ENCODE data around the gene DIP2B.
"Not testable (repeated sequence)": the region's sequence is repeated elsewhere in the genome, so short reads cannot be mapped to it uniquely, and the experiment has no call there.

DIP2B gene

DNA sequence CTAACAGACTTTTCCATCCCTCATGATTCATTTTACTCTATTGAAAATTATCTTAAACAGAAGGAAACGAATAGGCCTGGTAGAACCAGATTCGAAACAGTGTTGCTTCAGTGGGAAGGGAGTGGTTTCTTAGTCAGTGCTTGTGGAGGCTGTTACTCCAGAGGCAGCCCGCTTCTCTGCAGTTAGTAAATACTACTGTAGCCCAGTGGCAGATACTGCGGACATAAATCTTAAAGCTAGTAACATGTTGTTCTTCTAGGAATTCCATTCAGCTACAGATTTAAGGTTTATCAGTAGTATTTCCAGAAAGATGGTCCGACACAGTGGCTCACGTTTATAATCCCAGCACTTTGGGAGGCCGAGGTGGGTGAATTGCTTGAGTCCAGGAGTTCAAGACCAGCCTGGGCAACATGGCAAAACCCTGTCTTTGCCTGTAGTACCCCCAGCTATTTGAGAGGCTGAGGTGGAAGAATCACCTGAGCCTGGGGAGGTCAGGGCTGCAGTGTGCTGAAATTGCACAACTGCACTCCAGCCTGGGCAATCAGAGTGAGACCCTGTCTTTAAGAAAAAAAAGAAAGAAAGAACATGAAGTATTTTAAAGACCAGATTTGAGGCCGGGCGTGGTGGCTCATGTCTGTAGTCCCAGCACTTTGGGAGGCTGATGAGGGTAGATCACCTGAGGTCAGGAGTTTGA is 45.9 kb downstream of the DIP2B start:
- no peak for DNase-seq

DNA sequence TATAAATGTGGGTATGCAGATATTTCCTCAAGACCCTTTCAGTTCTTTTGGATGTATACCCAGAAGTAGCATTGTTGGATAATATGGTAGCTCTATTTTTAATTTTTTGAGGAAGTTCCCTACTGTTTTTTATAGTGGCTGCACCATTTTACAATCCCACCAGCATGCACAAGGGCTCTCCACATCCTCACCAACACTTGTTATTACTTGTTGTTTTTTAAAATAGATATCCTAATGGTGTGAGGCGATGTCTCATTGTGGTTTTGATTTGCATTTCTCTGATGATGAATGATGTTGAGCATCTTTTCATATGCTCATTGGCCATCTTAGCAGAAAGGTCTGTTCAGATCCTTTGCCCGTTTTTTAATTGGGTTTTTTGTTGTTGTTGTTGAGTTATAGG is 47.1 kb downstream of the DIP2B start:
- DNase-seq = no peak

DNA sequence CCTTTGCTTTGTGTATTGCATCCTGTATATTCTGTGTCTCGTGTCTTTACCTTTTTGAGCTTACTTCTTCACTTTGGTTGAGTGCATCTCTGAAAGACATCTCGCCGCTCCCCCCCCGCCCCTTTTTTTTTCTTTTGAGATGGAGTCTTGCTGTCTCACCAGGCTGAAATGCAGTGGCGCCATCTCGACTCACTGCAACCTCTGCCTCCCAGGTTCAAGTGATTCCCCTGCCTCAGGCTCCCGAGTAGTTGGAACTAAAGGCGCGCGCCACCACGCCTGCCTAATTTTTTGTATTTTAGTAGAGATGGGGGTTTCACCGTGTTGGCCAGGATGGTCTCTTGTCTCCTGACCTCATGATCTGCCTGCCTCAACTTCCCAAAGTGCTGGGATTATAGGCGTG is 49.9 kb downstream of the DIP2B start:
- no peak for DNase-seq

DNA sequence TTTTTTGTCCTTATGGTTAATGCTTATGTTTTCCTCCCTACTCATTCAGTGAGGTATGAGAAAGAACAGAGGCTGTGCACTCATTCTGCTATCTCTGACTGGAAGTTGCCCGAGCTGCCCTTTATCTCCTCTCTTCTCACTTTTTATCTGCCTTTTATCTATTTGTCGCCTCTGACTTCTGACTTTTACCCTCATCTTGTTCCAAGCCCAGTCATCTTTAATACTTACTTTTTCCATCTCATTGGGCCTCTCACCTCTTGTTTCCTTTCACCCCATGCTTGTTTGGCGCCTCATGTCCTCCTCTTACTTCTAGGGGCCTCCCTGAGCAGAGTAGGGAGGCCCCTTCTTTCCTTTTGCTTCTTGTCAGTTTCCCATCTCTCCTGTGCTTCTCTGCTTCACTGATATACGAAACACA is 50.7 kb downstream of the DIP2B start:
- DNase-seq = peak; percentile 63

DNA sequence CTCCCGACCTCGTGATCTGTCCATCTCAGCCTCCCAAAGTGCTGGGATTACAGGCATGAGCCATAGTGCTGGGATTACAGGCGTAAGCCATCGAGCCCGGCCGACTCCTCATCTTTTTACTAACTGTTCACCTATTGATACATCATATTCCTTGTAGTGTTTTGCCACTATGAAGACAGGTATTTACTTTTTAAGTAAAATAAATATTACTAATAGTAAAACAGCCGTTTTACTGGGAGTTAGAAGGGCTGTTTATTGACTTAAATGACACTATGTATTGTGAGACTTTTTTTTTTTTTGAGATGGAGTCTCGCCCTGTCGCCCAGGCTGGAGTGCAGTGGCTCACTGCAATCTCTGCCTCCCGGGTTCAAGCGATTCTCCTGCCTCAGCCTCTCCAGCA is 51.5 kb downstream of the DIP2B start:
- no peak for DNase-seq

DNA sequence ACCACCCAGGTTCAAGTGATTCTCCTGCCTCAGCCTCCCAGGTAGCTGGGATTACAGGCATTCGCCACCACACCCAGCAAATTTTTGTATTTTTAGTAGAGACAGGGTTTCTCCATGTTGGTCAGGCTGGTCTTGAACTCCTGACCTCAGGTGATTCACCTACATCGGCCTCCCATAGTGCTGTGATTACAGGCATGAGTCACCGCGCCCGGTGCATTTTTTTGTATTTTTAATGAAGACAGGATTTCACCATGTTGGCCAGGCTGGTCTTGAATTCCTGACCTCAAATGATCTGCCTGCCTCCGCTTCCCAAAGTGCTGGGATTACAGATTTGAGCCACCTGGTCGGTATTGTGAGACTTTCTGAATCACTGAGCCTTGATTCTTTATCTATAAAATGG is 52.0 kb downstream of the DIP2B start:
- DNase-seq = not testable (repeated sequence)

DNA sequence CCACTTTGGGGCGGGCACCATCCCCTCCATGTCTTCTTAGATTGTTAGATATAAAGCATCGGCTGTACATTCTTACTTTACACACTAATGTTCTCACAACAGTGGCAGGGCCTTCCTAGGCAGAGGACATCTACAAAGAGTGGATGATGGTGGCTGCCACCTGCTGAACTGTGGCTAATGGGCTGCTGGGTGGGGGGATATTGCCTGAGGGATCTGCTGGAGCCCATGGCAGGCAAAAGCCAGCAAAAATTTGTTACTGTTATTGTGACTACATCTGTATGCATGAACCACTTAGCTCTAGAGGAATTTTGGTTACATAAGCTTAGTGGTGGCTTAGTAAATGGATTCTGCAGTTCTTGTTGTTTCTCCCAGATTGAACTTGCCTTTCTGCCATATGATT is 52.6 kb downstream of the DIP2B start:
- DNase-seq = no peak

DNA sequence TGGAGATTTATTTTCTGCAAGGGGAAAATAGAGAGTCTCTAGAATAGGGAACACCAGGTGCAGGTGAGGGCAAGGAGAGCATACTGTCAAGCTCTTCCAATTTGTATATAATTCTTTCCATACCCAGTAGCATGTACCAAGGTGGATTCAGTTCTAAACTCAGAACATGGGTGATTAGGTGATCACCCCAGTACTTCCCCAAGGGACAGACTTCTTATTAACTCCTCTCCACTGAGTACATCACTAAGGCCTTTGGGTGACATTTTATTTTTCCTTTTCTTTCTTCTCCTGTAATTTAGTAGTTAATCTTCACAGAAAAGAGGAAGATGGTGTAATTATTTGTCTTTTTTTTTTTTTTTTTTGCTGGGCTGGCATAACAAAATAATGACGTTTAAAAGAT is 54.2 kb downstream of the DIP2B start:
- DNase-seq = no peak

DNA sequence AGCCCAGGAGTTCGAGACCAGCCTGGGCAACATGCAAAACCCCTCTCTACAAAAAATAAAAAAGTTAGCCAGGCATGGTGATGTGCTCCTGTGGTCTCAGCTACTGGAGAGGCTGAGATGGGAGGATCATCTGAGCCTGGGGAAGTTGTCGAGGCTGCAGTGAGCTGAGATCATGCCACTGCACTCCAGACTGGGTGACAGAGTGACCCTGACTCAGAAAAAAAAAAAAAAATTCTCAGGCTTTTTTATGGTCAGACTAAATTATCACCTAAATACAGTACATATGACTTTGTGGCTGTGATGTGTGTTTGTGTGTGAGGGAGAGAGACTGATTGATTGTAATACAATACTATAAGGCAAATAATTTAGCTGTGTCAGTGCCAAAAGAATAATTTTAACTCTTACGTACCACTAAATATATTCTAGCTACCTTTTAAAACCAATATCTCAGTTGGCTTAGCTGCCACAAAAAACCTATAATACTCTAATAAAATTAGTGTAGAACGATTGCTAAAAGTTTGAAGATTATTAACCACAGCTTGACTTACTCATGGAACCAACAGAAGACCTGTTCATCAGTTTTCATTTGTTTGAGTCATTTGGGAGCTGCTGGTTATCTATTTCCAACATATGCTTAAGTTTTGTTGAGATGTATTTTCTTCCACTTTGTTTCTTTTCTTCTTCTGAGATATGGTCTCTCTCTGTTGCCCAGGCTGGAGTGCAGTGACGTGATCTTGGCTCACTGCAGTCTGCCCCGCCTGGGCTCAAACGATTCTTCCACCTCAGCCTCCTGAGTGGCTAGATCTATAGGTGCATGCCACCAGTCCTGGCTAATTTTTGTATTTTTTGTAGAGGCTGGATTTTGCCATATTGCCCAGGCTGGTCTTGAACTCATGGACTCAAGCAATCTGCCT is 58.0 kb downstream of the DIP2B start:
- no peak for DNase-seq

DNA sequence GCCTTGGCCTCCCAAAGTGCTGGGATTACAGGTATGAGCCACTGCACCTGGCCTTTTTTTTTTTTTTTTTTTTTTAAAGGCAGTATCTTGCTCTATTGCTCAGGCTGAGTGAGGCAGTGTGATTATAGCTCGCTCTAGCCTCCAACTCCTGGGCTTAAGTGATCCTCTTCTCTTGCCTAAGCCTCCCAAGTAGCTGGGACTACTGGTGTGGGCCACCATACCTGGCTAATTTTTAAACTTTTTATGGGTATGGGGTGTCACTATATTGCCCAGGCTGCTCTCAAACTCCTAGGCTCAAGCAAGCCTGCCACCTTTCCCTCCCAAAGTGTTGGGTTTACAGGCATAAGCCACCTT is 58.6 kb downstream of the DIP2B start:
- DNase-seq = no peak

DNA sequence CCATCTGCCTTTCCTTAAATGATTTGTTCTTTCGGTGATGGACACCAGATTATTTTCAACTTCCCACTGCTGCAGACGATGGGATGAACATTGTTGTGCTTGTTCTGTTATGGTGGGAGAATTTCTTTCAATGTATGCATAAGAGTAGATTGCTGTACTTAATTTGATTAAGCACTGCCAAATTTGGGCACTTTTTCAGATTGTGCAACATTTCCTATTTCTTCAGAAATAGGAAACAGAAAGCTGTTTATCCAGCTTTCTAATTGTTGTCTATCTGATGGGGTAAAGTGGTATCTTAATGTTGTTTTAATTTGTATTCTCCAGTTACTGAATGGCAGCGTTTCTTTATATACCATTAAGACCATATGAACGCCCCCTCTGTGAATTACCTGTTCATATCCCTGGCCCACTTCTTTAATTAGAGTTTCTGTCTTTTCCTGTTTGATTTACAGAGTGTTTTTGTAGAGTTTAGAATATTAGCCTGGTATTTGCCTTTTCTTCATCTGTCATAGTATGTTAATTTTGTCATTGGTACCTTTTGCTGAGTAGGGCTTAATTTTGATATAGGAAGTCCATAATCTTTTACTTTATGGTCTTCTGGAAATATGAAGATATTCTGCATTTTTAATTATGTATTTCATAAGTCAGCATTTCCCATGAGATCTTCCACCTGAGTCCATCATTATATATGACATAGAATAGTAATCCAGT is 59.6 kb downstream of the DIP2B start:
- no peak for DNase-seq

DNA sequence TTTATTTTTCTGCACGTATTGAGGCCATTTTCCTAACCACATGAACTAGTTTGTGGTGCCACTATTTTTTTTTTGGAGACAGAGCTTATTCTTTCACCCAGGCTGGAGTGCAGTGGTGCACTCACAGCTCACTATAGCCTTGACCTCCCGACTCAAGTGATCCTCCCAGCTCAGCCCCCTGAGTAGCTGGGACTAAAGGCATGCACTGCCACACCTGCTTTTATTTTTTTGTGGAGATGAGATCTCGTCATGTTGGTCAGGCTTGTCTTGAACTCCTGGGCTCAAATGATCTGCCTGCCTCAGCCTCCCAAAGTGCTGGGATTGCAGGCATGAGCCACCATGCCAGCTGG is 60.1 kb downstream of the DIP2B start:
- no peak for DNase-seq

DNA sequence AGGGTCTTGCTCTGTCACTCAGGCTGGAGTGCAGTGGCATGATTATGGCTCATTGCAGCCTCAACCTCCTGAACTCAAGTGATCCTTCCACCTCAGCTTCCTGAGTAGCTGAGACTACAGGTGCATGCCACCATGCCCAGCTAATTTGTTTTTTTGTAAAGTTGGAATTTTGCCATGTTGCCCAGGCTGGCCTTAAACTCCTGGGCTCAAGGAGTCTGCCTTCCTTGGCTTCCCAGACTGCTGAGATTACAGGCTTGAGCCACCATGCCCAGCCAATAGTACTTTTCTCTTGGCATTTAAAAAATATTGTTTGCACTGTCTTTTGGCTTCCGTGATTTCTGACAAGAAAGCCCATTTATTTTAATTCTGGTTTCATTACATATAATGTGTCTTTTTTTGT is 61.3 kb downstream of the DIP2B start:
- DNase-seq = no peak

DNA sequence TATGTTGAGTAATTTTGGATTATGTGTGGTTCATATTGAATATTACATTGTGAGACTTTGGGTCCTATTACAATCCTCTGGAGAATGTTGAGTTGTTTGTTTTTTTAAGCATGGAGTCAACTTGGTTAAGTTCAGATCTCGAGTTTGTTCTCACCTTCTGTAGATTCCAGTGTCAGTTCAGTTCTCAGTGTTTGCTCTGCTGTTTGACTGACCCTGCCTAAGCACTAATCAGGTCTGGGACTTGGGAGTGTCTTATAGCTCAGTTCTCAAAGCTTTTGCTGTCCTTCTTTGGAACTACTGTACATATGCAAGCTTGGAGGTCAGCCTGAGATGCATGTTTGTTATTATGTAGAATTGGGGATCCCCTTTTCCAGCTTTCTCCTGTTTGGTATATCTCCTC is 63.1 kb downstream of the DIP2B start:
- no peak for DNase-seq

DNA sequence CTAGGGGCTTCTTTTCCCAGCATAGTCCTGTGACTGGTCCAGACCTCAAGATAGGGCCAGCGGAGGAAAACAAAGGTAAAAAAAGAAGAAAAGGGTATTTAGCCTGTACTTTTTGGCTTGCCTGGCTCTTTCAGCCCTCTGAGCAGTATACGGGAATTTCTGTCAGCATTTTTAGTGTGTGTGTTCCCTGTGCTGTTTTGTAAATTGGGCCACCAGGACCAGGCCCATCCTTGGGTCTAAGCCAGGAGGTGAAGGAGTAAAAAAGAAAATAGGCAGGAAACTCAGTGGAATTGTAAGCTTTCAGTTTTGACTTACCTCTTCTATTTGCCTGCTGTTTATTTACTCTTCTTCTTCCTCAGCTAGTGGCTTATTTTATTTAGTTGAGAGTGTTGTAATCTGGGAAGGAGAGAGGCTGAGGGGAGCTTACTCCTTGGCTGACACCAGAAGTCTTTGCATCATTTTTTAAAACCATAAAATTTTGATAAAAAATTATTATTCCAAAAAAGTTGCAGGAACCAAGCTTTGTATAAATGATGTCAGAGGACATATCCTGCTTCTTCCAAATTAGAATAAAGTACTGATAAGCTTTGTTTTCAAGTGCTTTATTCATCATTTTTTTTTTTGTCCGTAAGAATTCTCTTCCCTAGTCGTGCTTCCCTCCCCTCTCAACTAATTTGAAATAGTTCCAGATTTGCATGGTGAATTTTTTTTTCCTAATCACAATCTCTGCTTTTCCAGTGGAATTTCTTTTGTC is 63.7 kb downstream of the DIP2B start:
- DNase-seq = no peak

DNA sequence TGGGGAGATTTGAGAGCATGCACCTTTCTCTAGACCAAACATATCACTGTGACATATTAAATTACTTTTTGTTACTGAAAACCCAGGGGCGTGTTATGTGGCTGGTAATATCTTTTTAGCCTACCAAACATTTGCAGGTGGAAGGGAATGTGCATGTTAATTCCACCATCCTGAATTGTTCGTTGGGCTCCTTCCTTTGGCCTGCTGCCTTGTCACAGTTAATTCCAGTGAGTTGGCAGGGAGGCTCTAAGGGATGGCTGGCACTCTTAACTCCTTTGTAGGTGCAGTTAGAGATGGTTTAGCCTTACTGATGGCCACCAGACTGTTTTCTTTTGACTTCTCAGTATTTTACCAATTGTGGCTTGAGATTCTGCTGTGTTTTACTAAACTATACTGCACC is 64.5 kb downstream of the DIP2B start:
- no peak for DNase-seq

DNA sequence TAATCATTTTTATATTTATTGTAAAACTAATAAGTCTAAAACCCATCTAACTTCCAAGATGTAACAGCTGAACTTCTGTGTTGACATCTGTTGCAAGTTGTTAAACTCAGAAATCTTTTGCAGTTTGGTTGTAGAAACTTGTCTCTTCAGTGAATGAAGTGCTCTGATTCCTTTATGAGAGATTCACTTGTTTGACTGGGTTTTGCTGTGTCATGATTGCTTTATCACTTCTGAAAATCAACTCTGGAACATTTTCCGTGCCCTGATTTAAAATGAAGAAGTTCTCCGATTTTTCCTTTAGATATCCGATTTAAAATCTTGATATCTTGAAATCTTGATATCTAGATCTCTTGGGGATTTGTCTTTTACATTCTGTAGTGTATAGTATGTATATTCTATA is 65.1 kb downstream of the DIP2B start:
- DNase-seq = no peak

DNA sequence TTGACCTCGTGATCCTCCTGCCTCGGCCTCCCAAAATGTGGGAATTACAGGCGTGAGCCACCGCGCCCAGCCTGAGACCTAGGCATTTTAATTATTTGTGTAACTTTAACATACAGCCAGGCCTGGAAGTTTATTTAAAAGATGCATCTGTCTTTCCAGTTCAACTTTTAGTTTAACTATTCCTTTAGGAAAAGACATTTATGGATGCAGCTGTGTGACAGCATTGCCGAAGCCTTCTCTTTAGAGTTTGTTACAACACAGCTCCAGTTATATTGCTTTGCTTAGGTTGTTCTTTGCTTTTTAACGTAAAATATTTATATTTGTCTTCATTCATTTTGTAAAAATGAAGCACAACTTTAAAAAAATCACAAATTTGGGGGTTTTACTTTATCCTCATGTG is 67.0 kb downstream of the DIP2B start:
- DNase-seq = no peak

DNA sequence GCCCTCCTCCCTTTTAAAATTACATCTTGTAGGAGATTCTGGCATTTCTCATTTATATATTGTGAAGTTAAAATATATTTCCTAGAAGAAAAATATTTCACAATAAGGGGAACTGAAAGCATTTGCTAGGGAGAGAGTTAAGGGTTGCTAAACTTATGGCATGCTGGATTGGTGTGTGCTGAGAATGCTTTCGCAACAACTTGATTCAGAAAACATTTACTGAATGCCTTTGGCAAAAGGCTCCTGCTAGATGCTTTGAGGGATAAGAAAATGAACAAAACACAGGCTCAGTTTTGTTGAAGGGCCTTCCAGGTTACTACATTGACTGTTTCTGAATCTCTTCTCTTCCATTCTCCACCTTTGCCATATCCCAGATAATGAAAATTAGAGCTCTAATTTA is 67.5 kb downstream of the DIP2B start:
- no peak for DNase-seq

DNA sequence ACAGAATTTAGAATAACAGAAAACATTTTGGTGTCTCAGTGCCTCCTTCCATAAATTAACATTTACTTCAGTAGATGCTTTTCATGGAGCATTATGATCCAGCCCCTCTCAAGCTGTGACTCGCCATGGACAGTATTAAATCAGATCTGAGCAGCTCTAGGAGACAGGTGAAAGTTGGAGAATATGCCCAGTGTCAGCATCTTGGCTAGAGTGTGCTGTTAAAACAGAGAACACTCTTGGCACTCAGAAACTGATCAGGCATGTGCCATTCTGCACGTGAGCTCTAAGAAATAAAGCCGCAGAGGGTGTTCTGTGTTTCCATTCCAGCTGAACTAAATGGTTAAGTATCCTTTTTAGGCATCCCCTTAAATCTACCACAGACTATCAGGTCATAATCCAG is 68.0 kb downstream of the DIP2B start:
- DNase-seq = no peak

DNA sequence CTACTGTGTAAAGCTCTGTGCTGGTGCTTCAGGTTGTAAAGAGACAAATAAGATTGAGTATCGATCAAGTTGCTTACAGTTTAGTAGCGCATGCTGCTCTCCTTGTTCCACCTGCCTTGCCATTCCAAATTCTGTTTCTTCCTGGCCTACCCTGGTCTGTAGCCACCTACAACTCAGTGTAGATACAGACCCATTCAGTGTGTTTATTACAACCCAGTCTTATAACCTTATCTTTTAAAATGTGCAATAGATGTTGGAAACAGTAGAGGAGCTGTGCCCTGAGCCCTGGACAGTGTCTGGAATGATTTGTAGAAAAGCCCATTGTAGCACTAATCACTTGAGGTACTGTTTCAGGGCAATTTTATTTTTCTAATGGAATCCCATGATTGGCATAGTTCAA is 68.5 kb downstream of the DIP2B start:
- DNase-seq = no peak

DNA sequence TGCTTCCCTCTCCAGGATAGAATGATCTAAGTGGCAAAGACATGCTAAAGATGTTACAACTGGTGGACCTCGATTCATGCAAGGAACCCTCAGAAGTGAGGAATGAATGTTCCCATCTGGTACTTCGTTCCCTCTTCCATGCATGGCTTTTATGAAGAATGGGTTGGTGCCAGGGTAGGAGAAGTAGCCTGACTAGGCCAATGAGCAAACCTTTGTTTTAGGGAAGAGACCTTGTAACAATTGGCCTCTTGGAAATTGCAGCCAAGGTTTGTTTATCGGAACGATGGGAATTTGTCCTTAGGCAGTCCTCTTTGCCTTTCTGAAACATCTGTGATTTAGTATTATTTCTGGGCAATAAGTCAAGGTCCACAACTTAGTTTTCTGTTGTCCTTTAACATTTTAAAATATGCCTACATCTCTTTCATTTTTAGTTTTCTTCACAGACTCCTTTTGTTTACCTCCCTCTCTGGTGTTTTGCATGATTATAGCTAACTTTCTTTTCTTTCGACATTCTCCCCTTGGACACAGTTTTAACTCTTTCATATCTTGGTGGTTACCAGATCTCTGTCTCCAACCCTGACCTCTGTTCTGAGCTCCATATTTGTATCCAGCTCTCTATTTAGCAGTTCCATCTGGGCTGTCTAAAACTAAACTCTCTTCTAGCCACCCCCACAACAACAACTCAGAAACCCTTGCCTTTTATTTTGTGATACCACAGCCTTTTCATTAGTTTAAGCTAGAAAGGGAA is 70.0 kb downstream of the DIP2B start:
- DNase-seq = no peak

Data from activated CD4-positive, alpha-beta T cell treated with anti-CD3 and anti-CD28 coated beads, Interleukin-10, Interleukin-2, amounts not matched to agents 100 ng/mL and 50 ng/mL, durations not matched to agents 16 hours and 8 hours (primary cell).